C4-2B (cell line): ENCODE data around the gene TMEM100.

Experiments used
- CTCF ChIP-seq: fragments of 450-650 bp; conservative IDR thresholded peaks from 2 replicates; pipeline ENCODE4 v1.5.1; 2017; ENCODE audit warnings: mild to moderate bottlenecking
- ZFX ChIP-seq: fragments of 450-650 bp; IDR thresholded peaks from 2 replicates; pipeline ENCODE4 v1.6.1; 2017

GRCh38 chr17:55728833-55729232 lies 6.2 kb upstream of the TMEM100 start:
- TF ChIP-seq CTCF (no peak), ZFX (no peak)
